Karpas-422 (cell line): ENCODE measurements around the gene MS4A12. TPM values are rescaled to one million over a fixed set of nuclear protein-coding genes. Genes with fewer than 3 reads are reported as not detected.
"Not testable (repeated sequence)": the region's sequence is repeated elsewhere in the genome, so short reads cannot be mapped to it uniquely, and the experiment has no call there.

Experiments used
- DNase-seq: peaks from one replicate; pipeline ENCODE4 v3.0.0-alpha.2; 2015
- H2AFZ ChIP-seq: fragments of 200-600 bp; sonication (generic); 2 replicates; pipeline ENCODE4 v1.6.1; 2014; ENCODE audit warnings: antibody characterized with exemption, low read length, mixed read lengths
- H3K27ac ChIP-seq: fragments of 200-600 bp; sonication (generic); 2 replicates; pipeline ENCODE4 v1.5.1; 2014; ENCODE audit warnings: mild to moderate bottlenecking, low read length, moderate library complexity
- H3K27me3 ChIP-seq: fragments of 200-600 bp; sonication (generic); 2 replicates; pipeline ENCODE4 v1.6.1; 2014; ENCODE audit warnings: low read length, mixed read lengths
- H3K36me3 ChIP-seq: fragments of 200-600 bp; sonication (generic); 2 replicates; pipeline ENCODE4 v1.6.1; 2014; ENCODE audit warnings: low read length, mixed read lengths; ENCODE audit not compliant: insufficient read depth
- H3K4me1 ChIP-seq: fragments of 200-600 bp; sonication (generic); 2 replicates; pipeline ENCODE4 v1.6.1; 2014; ENCODE audit warnings: mild to moderate bottlenecking, low read length, mixed read lengths
- H3K4me2 ChIP-seq: fragments of 200-600 bp; sonication (generic); 2 replicates; pipeline ENCODE4 v1.6.1; 2014; ENCODE audit warnings: low read length, low read depth, mild to moderate bottlenecking; ENCODE audit not compliant: poor library complexity, severe bottlenecking
- H3K4me3 ChIP-seq: fragments of 200-600 bp; sonication (generic); 2 replicates; pipeline ENCODE4 v1.5.1; 2014; ENCODE audit warnings: mild to moderate bottlenecking, antibody characterized with exemption, low read length, mixed read lengths
- H3K79me2 ChIP-seq: fragments of 200-600 bp; sonication (generic); 2 replicates; pipeline ENCODE4 v1.6.1; 2014; ENCODE audit warnings: mild to moderate bottlenecking, low read length, mixed read lengths
- H3K9ac ChIP-seq: fragments of 200-600 bp; sonication (generic); 2 replicates; pipeline ENCODE4 v1.6.0; 2014; ENCODE audit warnings: low read length
- H3K9me2 ChIP-seq: fragments of 200-600 bp; sonication (generic), shearing (Covaris generic); replicated peaks from 2 replicates; pipeline ENCODE4 v1.6.0; 2014; ENCODE audit warnings: mild to moderate bottlenecking, low read length, moderate library complexity; ENCODE audit not compliant: insufficient read depth
- H3K9me3 ChIP-seq: fragments of 300-700, 200-600 bp; sonication (generic); 2 replicates; pipeline ENCODE4 v1.6.1; 2014; ENCODE audit warnings: low read length, mixed read lengths
- H4K20me1 ChIP-seq: fragments of 200-600 bp; sonication (generic); 2 replicates; pipeline ENCODE4 v1.6.1; 2014; ENCODE audit warnings: mild to moderate bottlenecking, antibody characterized with exemption, low read length, low read depth; ENCODE audit not compliant: insufficient read depth
- total RNA-seq: library from RNA; depleted of rRNA; stranded (reverse); fragments of >200 nt; shearing (Covaris generic); gene quantifications from 2 replicates; pipeline ENCODE4 v1.2.3, GENCODE V29; 2014; ENCODE audit warnings: low replicate concordance; rRNA removed

The MS4A12 gene
- 6.3 and 8.2 TPM in 2 replicates for total RNA-seq

- H3K4me2 ChIP-seq = no peak within 1 kb of the TSS
- no peak for DNase-seq
- H2AFZ ChIP-seq = no peak within 1 kb of the TSS
- no peaks in the 10 kb centered on the region for H3K79me2 ChIP-seq
- H3K9ac ChIP-seq = no peak within 1 kb of the TSS
- no peaks in the 10 kb centered on the region for H3K27me3 ChIP-seq
- H3K9me3 ChIP-seq = no peaks in the 10 kb centered on the region
- H3K36me3 ChIP-seq = no peaks in the 10 kb centered on the region
- H3K4me1 ChIP-seq = peaks cover 41% of the 10 kb centered on the region
- no peaks in the 10 kb centered on the region for H4K20me1 ChIP-seq
- H3K4me3 ChIP-seq = no peak within 1 kb of the TSS
- H3K27ac ChIP-seq = peak within 1 kb of the TSS; percentile 55
- H3K9me2 ChIP-seq = no peaks in the 10 kb centered on the region
These were observed at the start of gene MS4A12 for GRCh38 chr11:60492488-60493009. TSS of gene MS4A12 (plus strand) at chr11:60492778. CDS start at chr11:60497319, 4,541 bp downstream.

GRCh38 chr11:60447070-60447469, 45.5 kb upstream of the MS4A12 start:
- no peaks in the 10 kb centered on the region for H3K27me3 ChIP-seq
- 0 out of 2 replicates have a peak, but pooled peaks cover 2% of the 10 kb centered on the region for H3K9me2 ChIP-seq
- H3K27ac ChIP-seq = no peak overlapping the region; the same call in 1 of the 2 replicates
- H3K9me3 ChIP-seq = no peaks in the 10 kb centered on the region
- no peaks in the 10 kb centered on the region for H3K36me3 ChIP-seq
- H3K4me1 ChIP-seq = peaks cover 24% of the 10 kb centered on the region
- H3K79me2 ChIP-seq = no peaks in the 10 kb centered on the region
- peak overlapping the region; percentile 56; the same call in 1 of the 2 replicates for H3K9ac ChIP-seq
- H4K20me1 ChIP-seq = no peaks in the 10 kb centered on the region
- no peak for DNase-seq
- no peak overlapping the region for H3K4me2 ChIP-seq
- no peak overlapping the region; the same call in 1 of the 2 replicates for H3K4me3 ChIP-seq
- no peak overlapping the region; the same call in 1 of the 2 replicates for H2AFZ ChIP-seq

- no peak overlapping the region for H3K4me3 ChIP-seq
- H3K9me2 ChIP-seq = 0 out of 2 replicates have a peak, but pooled peaks cover 2% of the 10 kb centered on the region
- no peak overlapping the region for H3K27ac ChIP-seq
- H3K9me3 ChIP-seq = no peaks in the 10 kb centered on the region
- H3K36me3 ChIP-seq = no peaks in the 10 kb centered on the region
- H2AFZ ChIP-seq = no peak overlapping the region
- H3K4me2 ChIP-seq = no peak overlapping the region
- no peaks in the 10 kb centered on the region for H4K20me1 ChIP-seq
- no peaks in the 10 kb centered on the region for H3K79me2 ChIP-seq
- no peaks in the 10 kb centered on the region for H3K27me3 ChIP-seq
- no peak overlapping the region for H3K9ac ChIP-seq
- no peak for DNase-seq
- H3K4me1 ChIP-seq = peaks cover 26% of the 10 kb centered on the region
These were observed 44.7 kb upstream of the MS4A12 start for GRCh38 chr11:60447846-60448245.

GRCh38 chr11:60451185-60451584, 41.4 kb upstream of the MS4A12 start:
- H3K79me2 ChIP-seq, DNase-seq, H3K4me3 ChIP-seq, H3K9ac ChIP-seq, H3K27ac ChIP-seq, H2AFZ ChIP-seq, H3K27me3 ChIP-seq, H3K9me2 ChIP-seq, H4K20me1 ChIP-seq, H3K9me3 ChIP-seq, H3K4me2 ChIP-seq, H3K36me3 ChIP-seq: not testable (repeated sequence)
- peaks cover 49% of the 10 kb centered on the region for H3K4me1 ChIP-seq

- DNase-seq = no peak
- Histone ChIP-seq H3K27ac (peak overlapping the region; percentile 98), H3K27me3 (no peaks in the 10 kb centered on the region), H3K36me3 (peaks cover 20% of the 10 kb centered on the region), H3K9me3 (no peaks in the 10 kb centered on the region), H3K4me2 (peak overlapping the region; percentile 67), H4K20me1 (peaks cover 4% of the 10 kb centered on the region; the same call in 1 of the 2 replicates), H2AFZ (no peak overlapping the region), H3K9ac (peak overlapping the region; percentile 50), H3K9me2 (no peaks in the 10 kb centered on the region), H3K4me3 (peak overlapping the region; percentile 39; the same call in 1 of the 2 replicates), H3K79me2 (peaks cover 35% of the 10 kb centered on the region), H3K4me1 (peaks cover 62% of the 10 kb centered on the region)
These were observed 38.4 kb upstream of the MS4A12 start for GRCh38 chr11:60454212-60454611.

- peak within 1 kb of the TSS; percentile 75 for H3K9ac ChIP-seq
- peaks cover 34% of the 10 kb centered on the region for H3K36me3 ChIP-seq
- peak within 1 kb of the TSS; percentile 71 for H3K4me3 ChIP-seq
- H3K4me1 ChIP-seq = peaks cover 76% of the 10 kb centered on the region
- H3K9me2 ChIP-seq = no peaks in the 10 kb centered on the region
- H3K4me2 ChIP-seq = peak within 1 kb of the TSS; percentile 77
- no peak within 1 kb of the TSS for H2AFZ ChIP-seq
- no peaks in the 10 kb centered on the region for H3K27me3 ChIP-seq
- H4K20me1 ChIP-seq = peaks cover 17% of the 10 kb centered on the region; the same call in 1 of the 2 replicates
- no peaks in the 10 kb centered on the region for H3K9me3 ChIP-seq
- peak within 1 kb of the TSS; percentile 98 for H3K27ac ChIP-seq
- DNase-seq = peak; percentile 99
- H3K79me2 ChIP-seq = peaks cover 49% of the 10 kb centered on the region
These were observed 37.0 kb upstream of the MS4A12 start, which contains the start of gene MS4A1 for GRCh38 chr11:60455531-60456042. TSS of gene MS4A1 (plus strand) at chr11:60455847. CDS start at chr11:60462375, 6,528 bp downstream.

GRCh38 chr11:60457576-60457975, 35.0 kb upstream of the MS4A12 start:
- peaks cover 61% of the 10 kb centered on the region for H3K79me2 ChIP-seq
- no peaks in the 10 kb centered on the region for H3K9me2 ChIP-seq
- peak overlapping the region; percentile 71 for H3K4me3 ChIP-seq
- peak overlapping the region; percentile 75 for H3K9ac ChIP-seq
- peaks cover 51% of the 10 kb centered on the region for H3K36me3 ChIP-seq
- peaks cover 85% of the 10 kb centered on the region for H3K4me1 ChIP-seq
- peak; percentile 80 for DNase-seq
- H4K20me1 ChIP-seq = peaks cover 22% of the 10 kb centered on the region; the same call in 1 of the 2 replicates
- H3K9me3 ChIP-seq = no peaks in the 10 kb centered on the region
- peak overlapping the region; percentile 77 for H3K4me2 ChIP-seq
- no peaks in the 10 kb centered on the region for H3K27me3 ChIP-seq
- peak overlapping the region; percentile 98 for H3K27ac ChIP-seq
- no peak overlapping the region for H2AFZ ChIP-seq

GRCh38 chr11:60459345-60459744, 33.2 kb upstream of the MS4A12 start:
- H3K36me3 ChIP-seq = peaks cover 69% of the 10 kb centered on the region
- H3K9ac ChIP-seq = peak overlapping the region; percentile 52
- peak overlapping the region; percentile 77 for H3K4me2 ChIP-seq
- peaks cover 68% of the 10 kb centered on the region for H3K4me1 ChIP-seq
- H3K4me3 ChIP-seq = peak overlapping the region; percentile 71
- peaks cover 61% of the 10 kb centered on the region for H3K79me2 ChIP-seq
- no peaks in the 10 kb centered on the region for H3K9me2 ChIP-seq
- H4K20me1 ChIP-seq = peaks cover 22% of the 10 kb centered on the region; the same call in 1 of the 2 replicates
- no peak overlapping the region for H2AFZ ChIP-seq
- DNase-seq = peak; percentile 70
- no peaks in the 10 kb centered on the region for H3K9me3 ChIP-seq
- peak overlapping the region; percentile 98 for H3K27ac ChIP-seq
- H3K27me3 ChIP-seq = no peaks in the 10 kb centered on the region
